ENCODE data around the gene ANXA2.
"Not testable (repeated sequence)": the region's sequence is repeated elsewhere in the genome, so short reads cannot be mapped to it uniquely, and the experiment has no call there.

The ANXA2 gene

GRCh38 chr15:60408463-60408981 is 10.7 kb upstream of the ANXA2 start:
- DNase-seq, result peak; percentile 11

GRCh38 chr15:60407415-60407805 is 9.6 kb upstream of the ANXA2 start:
- no peak for DNase-seq

GRCh38 chr15:60406513-60407414 is 9.0 kb upstream of the ANXA2 start:
- DNase-seq, result no peak

- DNase-seq, result no peak
Observed at GRCh38 chr15:60405399-60405798, 7.6 kb upstream of the ANXA2 start.

DNA sequence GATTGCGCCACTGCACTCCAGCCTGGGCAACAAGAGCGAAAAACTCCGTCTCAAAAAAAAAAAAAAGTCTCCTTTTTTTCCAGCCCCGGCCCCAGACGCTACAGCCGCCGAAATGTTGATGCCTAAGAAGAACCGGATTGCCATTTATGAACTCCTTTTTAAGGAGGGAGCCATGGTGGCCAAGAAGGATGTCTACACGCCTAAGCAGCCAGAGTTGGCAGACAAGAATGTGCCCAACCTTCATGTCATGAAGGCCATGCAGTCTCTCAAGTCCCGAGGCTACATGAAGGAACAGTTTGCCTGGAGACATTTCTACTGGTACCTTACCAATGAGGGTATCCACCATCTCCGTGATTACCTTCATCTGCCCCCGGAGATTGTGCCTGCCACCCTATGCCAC is 6.6 kb upstream of the ANXA2 start:
- not testable (repeated sequence) for DNase-seq

DNA sequence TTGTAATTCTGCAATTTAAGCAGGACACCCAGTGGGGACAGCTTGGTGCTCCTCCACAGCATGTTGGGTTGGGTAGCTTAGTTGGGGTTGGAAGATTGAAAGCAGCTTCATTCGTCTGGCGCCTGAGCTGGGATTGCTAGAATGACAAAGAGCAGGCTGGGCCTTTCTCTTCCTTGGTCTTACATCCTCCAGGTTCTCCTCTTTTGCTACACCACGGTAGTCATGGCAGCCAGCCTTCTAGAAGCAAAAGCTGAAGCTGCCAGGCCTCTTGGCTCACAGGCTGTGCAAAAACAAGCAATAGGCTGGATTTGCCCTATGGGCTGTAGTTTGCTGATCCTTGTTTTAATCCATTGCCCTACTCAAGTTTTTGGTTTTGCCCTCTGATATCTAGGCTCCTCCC is 3.2 kb upstream of the ANXA2 start:
- DNase-seq, result no peak

DNA sequence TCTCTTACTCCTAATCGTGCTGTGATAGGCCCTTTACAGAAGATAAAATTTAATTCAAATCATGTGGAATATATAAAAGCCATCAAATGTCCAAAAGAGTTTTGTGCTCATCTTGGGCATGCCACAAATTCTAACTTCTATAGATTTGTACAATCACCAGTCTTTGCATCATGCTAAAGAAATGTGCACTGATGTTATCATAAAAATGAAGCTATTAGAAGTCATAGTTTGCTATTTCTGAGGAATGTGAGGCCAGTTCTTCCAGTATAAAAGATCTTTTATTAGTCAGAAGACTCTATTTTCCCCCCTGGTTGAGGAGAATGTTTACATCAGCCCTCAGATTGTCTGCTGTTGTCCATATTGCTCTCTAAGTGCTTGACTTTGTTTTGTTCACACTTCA is 2.1 kb upstream of the ANXA2 start:
- no peak for DNase-seq

- no peak for DNase-seq
Observed at GRCh38 chr15:60399246-60399915, 1.6 kb upstream of the ANXA2 start.

DNA sequence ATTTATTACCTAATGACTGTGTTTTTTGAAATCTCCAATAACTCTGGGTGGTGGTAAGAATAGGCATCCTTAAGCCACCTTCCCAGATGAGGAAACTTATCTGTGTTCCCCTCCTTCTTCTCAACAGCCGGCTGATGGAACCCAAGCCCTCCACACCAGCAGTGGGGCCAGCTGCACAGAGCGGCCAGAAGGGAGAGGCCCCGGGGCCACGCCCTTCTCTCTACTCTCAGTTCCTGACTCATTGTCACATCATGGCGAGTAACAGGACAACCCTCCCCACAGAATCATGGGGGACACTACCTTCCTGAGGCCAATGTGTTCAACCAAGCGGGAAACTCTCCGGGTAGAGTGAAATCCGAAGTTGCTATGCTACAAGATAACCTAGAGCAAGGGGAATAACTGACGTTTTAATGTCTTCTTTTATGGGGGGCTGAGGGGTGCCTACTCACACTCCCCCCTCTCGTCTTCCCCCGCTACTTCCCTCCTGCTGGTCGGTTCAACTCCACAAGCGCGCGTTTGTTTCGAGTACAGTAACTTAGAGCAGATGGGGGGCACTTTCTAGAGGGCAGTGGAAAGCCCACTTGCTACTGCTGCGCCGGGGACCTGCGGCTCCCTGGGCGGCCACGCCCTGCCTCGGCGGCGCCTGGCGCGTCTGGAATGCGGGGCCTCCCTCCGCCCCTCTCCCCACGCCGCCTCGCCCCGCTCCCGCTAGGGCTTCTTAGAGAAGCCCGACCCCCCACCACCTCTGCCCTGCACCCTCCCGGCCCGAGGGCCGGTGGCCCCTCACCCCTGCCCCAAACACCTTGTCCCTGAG is 621 bp downstream of the ANXA2 start:
- peak; percentile 28 for DNase-seq

- no peak for DNase-seq
Observed at GRCh38 chr15:60396560-60396957, 1.2 kb downstream of the ANXA2 start.

DNA sequence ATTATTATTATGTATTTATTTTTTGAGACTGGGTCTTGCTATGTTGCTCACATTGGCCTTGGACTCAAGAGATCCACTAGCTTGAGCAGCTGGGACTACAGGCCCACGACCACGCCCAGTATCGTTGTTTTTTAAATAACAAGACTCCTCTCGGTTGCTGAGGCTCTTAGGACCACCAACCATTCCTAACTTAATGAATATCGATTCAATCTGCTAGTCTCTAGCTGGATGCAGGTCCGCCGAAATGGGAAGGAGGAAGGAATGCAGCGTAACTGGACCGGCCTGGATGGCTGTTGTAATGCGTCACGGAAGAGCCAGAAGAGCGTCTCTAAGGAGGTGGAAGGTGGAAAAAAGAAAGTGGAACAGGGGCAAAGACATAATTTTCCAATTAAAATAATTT is 1.7 kb downstream of the ANXA2 start:
- DNase-seq, result no peak

DNA sequence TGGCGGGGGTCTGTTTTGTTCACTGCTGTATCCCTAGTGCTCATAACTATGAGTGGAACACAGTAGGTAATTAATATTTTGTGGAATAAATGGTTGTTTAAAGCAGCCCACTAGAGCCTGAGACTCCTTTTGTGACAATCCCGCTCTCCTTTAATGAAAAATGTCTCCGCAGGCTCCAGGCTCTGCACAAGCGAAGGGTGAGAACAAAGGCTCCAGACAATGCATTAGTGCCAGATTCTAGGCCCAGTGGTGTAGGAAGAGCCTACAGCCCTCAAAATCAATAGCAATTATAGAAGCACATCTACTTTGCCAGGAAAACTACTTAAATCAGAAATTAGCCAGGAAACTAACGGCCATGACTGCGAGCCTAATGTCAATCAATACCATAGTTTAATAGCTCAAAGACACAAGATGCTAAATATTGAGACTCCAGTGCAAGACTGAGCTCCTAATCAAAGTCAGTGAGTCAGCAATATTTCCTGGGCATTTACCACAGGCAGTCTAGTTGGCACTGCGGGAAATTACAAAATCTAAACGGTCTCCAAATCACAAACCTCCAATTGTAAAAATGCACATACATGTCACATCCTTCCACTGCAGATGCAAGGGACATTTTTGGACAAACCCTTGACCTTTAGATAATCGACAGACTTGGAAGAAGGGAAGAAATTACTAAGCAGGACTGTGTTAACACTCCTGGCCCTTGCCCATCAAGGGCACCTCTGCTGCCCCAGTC is 2.3 kb downstream of the ANXA2 start:
- no peak for DNase-seq

DNA sequence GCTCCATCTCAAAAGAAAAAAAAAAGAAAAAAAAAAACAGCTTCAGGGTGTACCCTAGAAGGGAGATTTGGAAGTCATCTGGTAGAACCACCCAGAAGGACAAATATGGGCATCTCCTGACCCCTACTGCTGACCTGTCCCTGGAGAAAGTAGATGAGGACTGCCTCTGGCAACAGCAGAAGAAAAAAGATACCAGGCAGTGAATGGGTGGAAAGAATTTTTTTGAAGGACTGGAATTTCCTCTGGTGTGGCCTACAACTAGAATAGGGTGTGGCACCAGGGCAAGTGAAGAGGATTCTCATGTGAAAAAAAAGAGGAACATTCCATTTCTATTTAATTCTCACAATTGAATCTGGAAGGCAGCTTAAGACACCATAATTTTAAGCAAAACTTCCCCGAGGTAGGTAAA is 3.1 kb downstream of the ANXA2 start:
- no peak for DNase-seq

GRCh38 chr15:60392986-60393790 is 4.6 kb downstream of the ANXA2 start:
- DNase-seq, result peak; percentile 59

- DNase-seq, result no peak
Observed at GRCh38 chr15:60392601-60392985, 5.2 kb downstream of the ANXA2 start.

- DNase-seq, result no peak
Observed at GRCh38 chr15:60391722-60392315, 6.0 kb downstream of the ANXA2 start.

DNA sequence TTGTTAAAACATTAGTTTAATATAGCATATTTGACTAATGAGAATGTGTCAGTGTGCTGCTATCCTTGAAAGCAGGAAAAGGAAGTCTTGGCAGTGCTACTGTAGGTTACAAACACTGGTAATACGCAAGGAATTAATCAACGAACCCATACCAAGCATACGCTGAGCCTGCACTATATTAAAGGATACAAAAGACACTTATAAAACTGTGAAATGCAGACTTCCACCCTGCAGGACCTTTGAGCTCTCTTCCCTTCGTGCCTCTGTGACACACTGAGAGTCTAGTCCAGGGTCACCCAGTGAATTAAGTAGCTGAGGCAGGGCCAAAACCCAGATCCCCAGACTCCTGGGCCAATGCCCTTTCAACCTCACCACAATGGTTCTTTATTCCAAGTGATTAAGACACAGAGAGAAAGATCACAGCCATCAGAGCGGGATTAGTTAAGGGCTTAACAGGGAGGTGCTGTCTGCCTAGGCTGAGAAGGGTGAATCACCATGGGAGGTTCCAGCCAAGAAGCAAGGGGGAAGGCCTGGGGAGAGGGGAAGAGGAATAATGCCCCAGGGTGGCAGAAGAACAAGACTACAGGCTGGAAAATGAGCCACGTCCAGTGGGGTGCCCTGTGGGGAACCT is 6.8 kb downstream of the ANXA2 start:
- no peak for DNase-seq

DNA sequence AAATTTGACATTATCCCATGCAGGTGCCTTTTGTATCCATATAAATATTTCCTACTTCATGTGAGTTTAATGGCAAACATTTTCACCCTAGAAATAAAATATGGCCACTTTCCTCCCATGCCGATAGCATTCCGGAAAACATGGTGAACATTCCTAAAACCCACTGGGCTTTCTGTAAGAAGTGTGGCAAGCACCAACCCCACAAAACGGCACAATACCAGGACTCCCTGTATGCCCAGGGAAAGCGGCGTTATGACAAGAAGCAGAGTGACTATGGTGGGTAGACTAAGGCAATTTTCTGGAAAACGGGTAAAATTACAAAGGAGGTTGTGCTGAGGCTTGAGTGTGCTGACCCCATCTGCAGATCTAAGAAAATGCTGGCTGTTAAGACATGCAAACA is 7.6 kb downstream of the ANXA2 start:
- DNase-seq, result no peak

- no peak for DNase-seq
Observed at GRCh38 chr15:60389261-60390077, 8.3 kb downstream of the ANXA2 start.

DNA sequence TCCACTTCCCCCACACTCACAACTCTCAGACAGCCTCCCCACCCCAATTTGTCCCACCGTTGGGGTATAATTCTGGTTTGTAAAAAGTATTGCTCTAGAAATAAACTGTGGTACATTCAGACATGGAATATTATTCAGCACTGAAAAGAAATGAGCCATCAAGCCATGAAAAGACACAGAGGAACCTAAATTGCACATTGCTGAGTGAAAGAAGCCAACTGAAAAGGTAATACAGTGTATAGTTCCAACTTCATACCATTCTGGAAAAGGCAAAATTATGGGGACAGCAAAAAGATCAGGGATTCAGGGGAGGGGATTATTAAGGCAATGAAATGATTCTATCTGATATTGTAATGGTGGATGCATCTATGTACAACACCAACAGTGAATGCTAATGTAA is 10.5 kb downstream of the ANXA2 start:
- DNase-seq, result no peak
